ENCODE results near the gene CKLF. TPM values are rescaled to one million over a fixed set of nuclear protein-coding genes. Genes with fewer than 3 reads are reported as not detected.

CKLF gene
- total RNA-seq, 4 donors from 2014 or later: 5.8 to 8.5 (median 6.9) TPM

DNA sequence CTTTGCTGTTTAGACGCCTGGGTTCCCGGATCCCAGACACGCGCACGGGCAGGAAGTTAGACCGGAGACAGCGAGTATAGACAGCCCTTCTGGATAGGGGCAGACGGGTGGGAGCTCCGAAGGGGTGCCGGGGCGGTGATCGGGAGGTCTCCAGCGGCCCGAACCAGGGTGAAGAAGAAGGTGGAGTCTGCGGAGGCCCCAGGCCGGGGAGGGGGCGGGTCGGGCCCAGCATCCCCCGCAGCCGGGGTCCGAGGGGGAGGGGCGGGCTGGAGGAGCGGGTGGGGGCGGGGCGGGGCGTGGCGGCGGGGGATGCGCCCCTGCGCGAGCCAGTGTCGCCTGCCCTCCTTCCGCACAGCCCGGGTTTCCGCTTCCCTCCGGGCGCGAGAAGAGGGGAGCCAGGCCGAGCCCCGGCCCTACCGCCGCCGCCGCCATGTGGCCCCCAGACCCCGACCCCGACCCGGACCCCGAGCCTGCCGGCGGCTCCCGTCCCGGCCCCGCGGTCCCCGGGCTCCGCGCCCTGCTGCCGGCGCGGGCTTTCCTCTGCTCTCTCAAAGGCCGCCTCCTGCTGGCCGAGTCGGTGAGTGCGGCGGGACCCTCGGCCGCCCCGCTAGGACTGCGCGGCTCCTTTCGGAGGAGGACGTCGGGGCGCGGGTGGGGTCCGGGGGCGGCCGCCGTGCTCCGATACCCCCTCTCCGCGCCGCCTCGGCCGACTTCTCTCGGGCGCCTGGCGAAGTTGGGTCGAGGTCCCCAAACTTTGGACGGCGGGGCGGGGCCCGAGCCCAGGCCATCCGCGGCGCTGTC, 52.2 kb downstream of the CKLF start, which contains the start of gene CMTM3:
TSS of gene CMTM3 (plus strand) at position 329 of the 801 bp plus-strand sequence. CDS start at position 431, 102 bp downstream.
- peaks cover 11 to 25% (median 18%) of the 10 kb centered on the region in 3 donors for H3K27me3 ChIP-seq
- no peaks in the 10 kb centered on the region for H3K36me3 ChIP-seq
- in situ Hi-C loops (cut with MboI; ENCODE audit: low sequenced_read_pairs in 4 of 4): loop anchor here in 2 of 4 donors (10.0 to 25.0 kb wide), 2 partner anchors 200 to 258 kb away; no protein-coding TSS in a partner anchor
- intact Hi-C loops (cut with DNase I; ENCODE audit: low total_unique reads): loop anchor here (2.0 to 5.0 kb wide), 4 partner anchors 48 to 198 kb away; partner anchors contain the start of gene CMTM4
- ATAC-seq (peak; percentile 46), DNase-seq (no peak)
- peak within 1 kb of the TSS; percentile 52 to 69 (median 62) for H3K4me3 ChIP-seq
- no peaks in the 10 kb centered on the region for H3K9me3 ChIP-seq
- H3K27ac ChIP-seq: peak within 1 kb of the TSS; percentile 65 to 81 (median 80)
- TF ChIP-seq POLR2A (IDR thresholded peaks at IDR 0.05): no peak
- TF ChIP-seq, protein P1, sequence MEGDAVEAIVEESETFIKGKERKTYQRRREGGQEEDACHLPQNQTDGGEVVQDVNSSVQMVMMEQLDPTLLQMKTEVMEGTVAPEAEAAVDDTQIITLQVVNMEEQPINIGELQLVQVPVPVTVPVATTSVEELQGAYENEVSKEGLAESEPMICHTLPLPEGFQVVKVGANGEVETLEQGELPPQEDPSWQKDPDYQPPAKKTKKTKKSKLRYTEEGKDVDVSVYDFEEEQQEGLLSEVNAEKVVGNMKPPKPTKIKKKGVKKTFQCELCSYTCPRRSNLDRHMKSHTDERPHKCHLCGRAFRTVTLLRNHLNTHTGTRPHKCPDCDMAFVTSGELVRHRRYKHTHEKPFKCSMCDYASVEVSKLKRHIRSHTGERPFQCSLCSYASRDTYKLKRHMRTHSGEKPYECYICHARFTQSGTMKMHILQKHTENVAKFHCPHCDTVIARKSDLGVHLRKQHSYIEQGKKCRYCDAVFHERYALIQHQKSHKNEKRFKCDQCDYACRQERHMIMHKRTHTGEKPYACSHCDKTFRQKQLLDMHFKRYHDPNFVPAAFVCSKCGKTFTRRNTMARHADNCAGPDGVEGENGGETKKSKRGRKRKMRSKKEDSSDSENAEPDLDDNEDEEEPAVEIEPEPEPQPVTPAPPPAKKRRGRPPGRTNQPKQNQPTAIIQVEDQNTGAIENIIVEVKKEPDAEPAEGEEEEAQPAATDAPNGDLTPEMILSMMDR (IDR thresholded peaks at IDR 0.05 in 4 of 5, conservative IDR thresholded peaks at IDR 0.05 in 1 of 5): peak; percentile 38 to 74 (median 64)
- peaks cover 14% of the 10 kb centered on the region in 2 donors for H3K4me1 ChIP-seq

DNA sequence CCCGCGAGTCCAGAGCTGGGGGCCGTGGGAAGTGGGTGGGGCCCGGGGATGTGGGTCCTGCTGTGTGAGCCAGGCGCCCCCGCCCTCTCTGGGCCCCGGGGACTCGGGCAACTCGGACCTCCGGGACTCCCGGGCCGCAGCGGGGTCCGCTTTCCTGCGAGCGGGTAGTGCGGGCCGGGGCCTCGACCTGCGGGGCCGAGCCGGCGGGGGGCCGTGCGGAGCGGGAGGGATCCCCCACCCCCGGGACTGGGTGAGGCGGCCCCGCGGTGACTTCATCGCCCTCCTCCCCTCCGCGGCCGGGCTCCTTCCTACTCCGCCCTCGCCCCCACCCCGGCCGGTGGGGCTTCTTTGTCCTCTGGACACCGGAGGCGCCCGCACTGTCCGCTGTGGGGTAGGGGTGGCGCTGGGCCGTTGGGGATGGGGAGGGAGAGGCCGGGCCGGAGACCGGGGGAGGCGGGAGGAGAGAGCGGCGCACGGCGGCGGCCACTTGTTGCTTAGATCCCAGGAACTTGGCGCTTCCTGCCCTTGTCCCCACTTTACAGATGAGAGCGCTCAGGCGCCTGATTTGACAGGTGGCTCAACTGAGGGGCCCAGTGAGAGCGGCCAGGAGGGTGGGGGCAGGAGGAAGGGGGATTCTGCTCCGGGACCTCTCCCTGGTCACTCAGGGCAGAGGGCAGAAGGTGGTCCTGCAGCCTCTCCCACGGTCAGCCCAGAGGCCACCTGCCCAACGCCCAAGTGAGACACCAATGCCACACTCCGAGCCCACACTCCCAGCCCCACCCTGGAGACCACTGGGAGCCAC, 53.0 kb downstream of the CKLF start:
- Histone ChIP-seq H3K36me3 (no peaks in the 10 kb centered on the region), H3K27ac (peak overlapping the region; percentile 65 to 81 (median 80)), H3K27me3 (peaks cover 11 to 25% (median 18%) of the 10 kb centered on the region in 3 donors), H3K4me3 (peak overlapping the region; percentile 52 to 69 (median 62)), H3K4me1 (peaks cover 14% of the 10 kb centered on the region in 2 donors), H3K9me3 (no peaks in the 10 kb centered on the region)
- TF ChIP-seq, protein P1 (IDR thresholded peaks at IDR 0.05 in 4 of 5, conservative IDR thresholded peaks at IDR 0.05 in 1 of 5): no peak
- TF ChIP-seq POLR2A (IDR thresholded peaks at IDR 0.05): peak in 1 of 2 donors; percentile 9
- no peak for DNase-seq
- in situ Hi-C loops (cut with MboI; ENCODE audit: low sequenced_read_pairs in 4 of 4) (loop anchor here in 2 of 4 donors (10.0 to 25.0 kb wide), 2 partner anchors 201 to 257 kb away; no protein-coding TSS in a partner anchor), intact Hi-C loops (cut with DNase I; ENCODE audit: low total_unique reads) (loop anchor here (2.0 to 5.0 kb wide), 3 partner anchors 47 to 199 kb away; partner anchors contain the start of gene CMTM4)
- peak in 1 of 2 donors; percentile 18 for ATAC-seq

DNA sequence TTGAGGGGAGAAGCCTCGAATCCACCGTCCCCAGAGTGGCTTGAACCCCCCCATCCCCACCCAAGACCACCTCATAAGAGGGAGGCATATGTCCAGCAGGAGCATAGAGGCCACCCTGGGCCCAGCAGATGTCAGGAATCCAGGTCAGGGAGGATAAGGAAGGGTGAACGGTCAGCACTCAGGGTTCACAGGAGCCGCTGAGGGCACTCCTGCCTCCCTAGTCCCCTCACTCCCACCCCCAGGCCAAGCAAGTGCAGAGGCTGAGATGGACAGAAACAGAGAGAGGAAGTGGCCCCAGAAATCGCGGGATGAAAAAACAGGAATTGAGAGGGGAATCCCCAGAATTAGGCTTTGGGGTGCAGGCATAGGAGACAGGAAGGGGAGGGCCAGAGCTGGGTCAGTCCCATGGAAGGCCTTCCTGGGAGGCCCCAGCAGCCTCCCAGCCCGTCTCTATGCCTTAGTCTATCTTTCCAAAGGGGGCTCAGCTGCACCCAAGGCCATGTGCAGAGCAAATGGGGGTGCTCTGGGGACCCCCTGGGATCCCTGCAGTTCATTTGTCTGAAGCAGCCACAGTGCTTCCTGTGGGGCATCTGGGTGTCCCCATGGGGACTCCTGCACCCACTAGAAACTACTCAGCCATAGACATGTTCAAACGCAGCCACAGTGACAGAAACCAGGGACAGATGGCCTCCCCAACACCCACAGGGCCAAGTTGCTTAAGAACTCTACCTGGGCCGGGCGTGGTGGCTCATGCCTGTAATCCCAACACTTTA, 53.8 kb downstream of the CKLF start:
- Histone ChIP-seq H3K27ac (peak overlapping the region; percentile 65 to 81 (median 80)), H3K36me3 (no peaks in the 10 kb centered on the region), H3K9me3 (no peaks in the 10 kb centered on the region), H3K4me3 (peak overlapping the region; percentile 52 to 69 (median 62)), H3K27me3 (peaks cover 11 to 25% (median 18%) of the 10 kb centered on the region in 3 donors), H3K4me1 (peaks cover 14% of the 10 kb centered on the region in 2 donors)
- ATAC-seq: no peak
- TF ChIP-seq, protein P1 (IDR thresholded peaks at IDR 0.05 in 4 of 5, conservative IDR thresholded peaks at IDR 0.05 in 1 of 5): no peak
- no peak for TF ChIP-seq POLR2A (IDR thresholded peaks at IDR 0.05)
- no peak for DNase-seq
- intact Hi-C loops (cut with DNase I; ENCODE audit: low total_unique reads) (loop anchor here (2.0 to 5.0 kb wide), 3 partner anchors 46 to 199 kb away; partner anchors contain the start of gene CMTM4), in situ Hi-C loops (cut with MboI; ENCODE audit: low sequenced_read_pairs in 4 of 4) (loop anchor here in 2 of 4 donors (10.0 to 25.0 kb wide), 2 partner anchors 201 to 256 kb away; no protein-coding TSS in a partner anchor)
